Stomach (tissue), 9 donors: ENCODE measurements around the gene RETREG1. TPM values are rescaled to one million over a fixed set of nuclear protein-coding genes. Genes with fewer than 3 reads are reported as not detected.

Source experiments
- DNase-seq, 2 donors: peaks; one replicate each; pipeline versions ENCODE4 v3.0.0 to v3.0.0-alpha.2; 2013 to 2019
- H3K27ac ChIP-seq, 5 donors: fragments of 200-600 bp in 4 of 5; sonication (generic) in 4 of 5; one replicate each; pipeline ENCODE4 v1.5.1; 2013 to 2019; ENCODE audit warnings: mild to moderate bottlenecking in 1 of 5, moderate library complexity in 1 of 5
- H3K27me3 ChIP-seq, 3 donors: fragments of 200-600 bp; sonication (generic); one replicate each; pipeline ENCODE4 v1.5.1; 2017 to 2019; ENCODE audit warnings: mixed run types in 1 of 3
- H3K36me3 ChIP-seq, 4 donors: fragments of 200-600 bp; sonication (generic); 1 replicate in 3 of 4; 2 replicates in 1 of 4; pipeline ENCODE4 v1.5.1; 2016 to 2019
- H3K4me1 ChIP-seq, 4 donors: fragments of 200-600 bp; sonication (generic); one replicate each; pipeline ENCODE4 v1.5.1; 2016 to 2019
- H3K4me3 ChIP-seq, 4 donors: fragments of 200-600 bp; sonication (generic) in 3 of 4; one replicate each; pipeline ENCODE4 v1.5.1; 2016 to 2019; ENCODE audit warnings: mild to moderate bottlenecking in 1 of 4
- H3K9me3 ChIP-seq, 4 donors: fragments of 200-600 bp; sonication (generic); one replicate each; pipeline ENCODE4 v1.5.1; 2016 to 2019
- EP300 ChIP-seq: sonication (generic); formaldehyde crosslinking; IDR thresholded peaks from one replicate; pipeline ENCODE4 v1.6.1; 2017; ENCODE audit warnings: antibody characterized with exemption
- POLR2A ChIP-seq, 4 donors: fragments of 450-650 bp; IDR thresholded peaks; one replicate each; pipeline ENCODE4 v1.6.1; 2016; ENCODE audit warnings: antibody characterized with exemption in 4 of 4, control low read depth in 2 of 4, mild to moderate bottlenecking in 1 of 4, moderate library complexity in 1 of 4
- POLR2AphosphoS5 ChIP-seq, 3 donors: sonication (generic); formaldehyde crosslinking; IDR thresholded peaks; one replicate each; pipeline ENCODE4 v1.6.1; 2016; ENCODE audit warnings: antibody characterized with exemption in 3 of 3
- WGBS, 5 donors: extraction: QIAGEN DNeasy Blood & Tissue Kit in 3 of 5; methylation state at CpG; one replicate each; pipeline versions ENCODE4 v1.1.5 to v1.1.7; 2013 to 2018; 5-methylcytosine and 5-hydroxymethylcytosine counted together
- intact Hi-C: fragments of 100-400 bp; cut with DNase I; formaldehyde crosslinking; loops from one replicate; pipeline ENCODE4 v1.15.1; 2023; ENCODE audit warnings: low total_unique reads
- polyA plus RNA-seq, 3 donors: library from polyadenylated mRNA; stranded (reverse); fragments of 200-250 nt; gene quantifications; one replicate each; pipeline ENCODE4 v1.2.3, GENCODE V29; 2013
- total RNA-seq, 5 donors: library from RNA; depleted of rRNA; stranded (reverse); fragments of >200 nt; gene quantifications; one replicate each; pipeline versions ENCODE4 v1.1.0 to v1.2.3, GENCODE V29; 2014 to 2016
- TF ChIP-seq, protein P1 (sequence below), 7 experiments: fragments of 450-650 bp in 4 of 7; fragments of 200-600 bp in 3 of 7; sonication (generic) in 3 of 7; IDR thresholded peaks; one replicate each; pipeline ENCODE4 v1.5.1; 2016 to 2019; ENCODE audit warnings: antibody characterized with exemption in 7 of 7, control low read depth in 2 of 7, mild to moderate bottlenecking in 1 of 7
- donor health status: healthy with polysubstance abuse.
- donor health status: Bipolar disorder and iron deficiency.
- donor health status: healthy.

RETREG1 gene
- total and polyA plus RNA-seq, 8 donors, result 7.1 to 71.2 (median 23.9) TPM

DNA sequence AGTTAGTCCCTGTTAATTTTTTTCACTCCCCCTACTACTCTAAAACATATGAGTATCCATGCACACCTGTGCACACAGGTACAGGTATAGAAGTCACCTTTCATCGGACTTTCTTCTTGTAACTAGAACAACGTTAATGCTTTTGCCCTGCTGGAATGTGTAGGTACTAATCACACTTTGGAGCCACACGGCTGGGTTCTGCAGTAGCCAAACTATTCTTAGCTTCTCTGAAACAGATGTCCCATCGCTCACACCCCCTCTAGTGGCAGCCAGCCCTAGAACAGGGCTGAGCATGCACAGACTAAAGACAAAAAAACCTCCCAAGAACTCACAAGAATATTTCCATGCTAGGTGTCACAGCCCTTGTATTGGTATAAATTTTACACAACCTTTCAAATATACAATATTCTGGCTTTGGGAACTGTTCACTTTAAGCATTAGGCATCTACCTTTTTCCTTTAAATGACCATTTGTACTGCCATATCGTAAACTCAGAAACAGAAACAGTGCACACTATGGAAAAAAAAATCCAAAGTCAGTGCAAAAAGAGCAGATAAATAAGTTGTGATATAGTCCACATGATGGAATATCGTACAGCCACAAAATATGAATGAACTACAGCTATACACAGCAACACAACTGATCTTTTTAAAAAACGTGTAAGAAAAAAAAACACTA lies 64.0 kb downstream of the RETREG1 start:
- Histone ChIP-seq H3K9me3 (no peaks in the 10 kb centered on the region), H3K36me3 (no peaks in the 10 kb centered on the region), H3K27ac (no peak overlapping the region), H3K4me1 (peaks cover 0 to 23% (median 13%) of the 10 kb centered on the region in 4 donors), H3K27me3 (no peaks in the 10 kb centered on the region), H3K4me3 (no peak overlapping the region)
- intact Hi-C loops, result no loop called here
- 34 to 39% (median 34%) methylated on average over 7 of the region's 7 CpGs for WGBS, 5 donors
- DNase-seq, result peak; percentile 88 to 90
- peak in 1 of 3 donors; percentile 50 for TF ChIP-seq POLR2AphosphoS5 (IDR thresholded peaks at IDR 0.05)
- TF ChIP-seq POLR2A (IDR thresholded peaks at IDR 0.05), result no peak
- TF ChIP-seq, protein P1, sequence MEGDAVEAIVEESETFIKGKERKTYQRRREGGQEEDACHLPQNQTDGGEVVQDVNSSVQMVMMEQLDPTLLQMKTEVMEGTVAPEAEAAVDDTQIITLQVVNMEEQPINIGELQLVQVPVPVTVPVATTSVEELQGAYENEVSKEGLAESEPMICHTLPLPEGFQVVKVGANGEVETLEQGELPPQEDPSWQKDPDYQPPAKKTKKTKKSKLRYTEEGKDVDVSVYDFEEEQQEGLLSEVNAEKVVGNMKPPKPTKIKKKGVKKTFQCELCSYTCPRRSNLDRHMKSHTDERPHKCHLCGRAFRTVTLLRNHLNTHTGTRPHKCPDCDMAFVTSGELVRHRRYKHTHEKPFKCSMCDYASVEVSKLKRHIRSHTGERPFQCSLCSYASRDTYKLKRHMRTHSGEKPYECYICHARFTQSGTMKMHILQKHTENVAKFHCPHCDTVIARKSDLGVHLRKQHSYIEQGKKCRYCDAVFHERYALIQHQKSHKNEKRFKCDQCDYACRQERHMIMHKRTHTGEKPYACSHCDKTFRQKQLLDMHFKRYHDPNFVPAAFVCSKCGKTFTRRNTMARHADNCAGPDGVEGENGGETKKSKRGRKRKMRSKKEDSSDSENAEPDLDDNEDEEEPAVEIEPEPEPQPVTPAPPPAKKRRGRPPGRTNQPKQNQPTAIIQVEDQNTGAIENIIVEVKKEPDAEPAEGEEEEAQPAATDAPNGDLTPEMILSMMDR (IDR thresholded peaks at IDR 0.05), result peak in 5 of 7 experiments; percentile 55 to 77 (median 72)
- no peak for TF ChIP-seq EP300

DNA sequence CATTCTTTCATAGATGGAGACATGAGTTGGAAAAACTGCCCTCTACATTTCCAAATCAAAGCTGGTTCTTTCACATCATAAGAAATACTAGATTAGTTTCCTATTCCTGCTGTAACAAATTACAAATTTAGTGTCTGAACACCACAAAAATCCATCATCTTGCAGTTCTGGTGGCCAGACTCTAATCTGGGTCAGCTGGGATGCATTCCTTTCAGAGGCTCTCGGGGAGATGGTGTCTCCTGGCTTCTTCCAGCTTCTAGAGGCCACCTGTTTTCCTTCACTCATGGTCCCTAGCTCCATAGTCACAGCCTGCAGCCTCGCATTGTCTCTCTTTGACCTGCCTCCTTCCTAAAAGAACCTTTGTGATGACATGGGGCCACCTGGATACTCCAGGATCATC lies 65.2 kb downstream of the RETREG1 start:
- TF ChIP-seq POLR2A (IDR thresholded peaks at IDR 0.05) (no peak), EP300 (no peak), POLR2AphosphoS5 (IDR thresholded peaks at IDR 0.05) (no peak)
- TF ChIP-seq, protein P1 (IDR thresholded peaks at IDR 0.05), result no peak
- intact Hi-C loops, result no loop called here
- no peak overlapping the region for H3K4me3 ChIP-seq
- no peaks in the 10 kb centered on the region for H3K9me3 ChIP-seq
- no peaks in the 10 kb centered on the region for H3K36me3 ChIP-seq
- peaks cover 4 to 31% (median 17%) of the 10 kb centered on the region in 4 donors for H3K4me1 ChIP-seq
- 71 to 95% (median 89%) methylated on average over 2 of the region's 2 CpGs for WGBS, 5 donors
- H3K27ac ChIP-seq, result no peak overlapping the region
- no peak for DNase-seq
- no peaks in the 10 kb centered on the region for H3K27me3 ChIP-seq

DNA sequence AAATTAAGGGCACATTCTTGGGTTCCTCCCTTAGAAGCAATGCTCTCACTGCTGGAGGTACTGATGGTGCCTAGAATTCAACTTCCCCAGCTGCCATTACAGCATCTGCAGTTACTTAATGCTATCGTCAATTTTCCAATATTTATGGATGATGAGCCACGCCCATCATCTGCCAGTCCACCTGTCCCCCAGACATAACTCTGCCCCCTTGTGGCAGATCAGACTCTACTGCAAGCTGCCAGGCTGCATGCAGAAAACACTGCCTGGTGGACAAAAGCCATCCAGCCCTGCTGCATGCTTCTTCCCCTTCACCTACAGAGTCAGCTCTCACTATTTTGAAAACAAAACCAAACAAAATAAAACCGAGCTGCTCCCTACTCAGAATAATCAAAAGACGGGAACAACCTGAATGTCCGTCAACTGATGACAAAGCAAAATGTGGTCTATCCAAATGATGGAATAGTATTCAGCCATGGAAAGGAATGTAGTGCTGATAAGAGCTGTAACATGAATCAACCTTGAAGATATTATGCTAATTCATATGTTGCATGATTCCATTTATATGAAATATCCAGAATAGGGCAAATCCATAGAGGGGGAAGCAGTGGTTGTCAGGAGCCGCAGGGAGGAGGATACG lies 66.4 kb downstream of the RETREG1 start:
- H3K27ac ChIP-seq, result no peak overlapping the region
- peak in 1 of 3 donors; percentile 18 for TF ChIP-seq POLR2AphosphoS5 (IDR thresholded peaks at IDR 0.05)
- TF ChIP-seq, protein P1 (IDR thresholded peaks at IDR 0.05), result peak in 5 of 7 experiments; percentile 37 to 54 (median 51)
- no peak for TF ChIP-seq POLR2A (IDR thresholded peaks at IDR 0.05)
- TF ChIP-seq EP300, result no peak
- H3K9me3 ChIP-seq, result no peaks in the 10 kb centered on the region
- H3K4me1 ChIP-seq, result peaks cover 4 to 32% (median 17%) of the 10 kb centered on the region in 4 donors
- H3K4me3 ChIP-seq, result no peak overlapping the region
- WGBS, 5 donors, result 73 to 80% (median 76%) methylated on average over 7 of the region's 7 CpGs
- peak in 1 of 2 donors; percentile 44 for DNase-seq
- H3K27me3 ChIP-seq, result no peaks in the 10 kb centered on the region
- intact Hi-C loops, result no loop called here
- H3K36me3 ChIP-seq, result no peaks in the 10 kb centered on the region

DNA sequence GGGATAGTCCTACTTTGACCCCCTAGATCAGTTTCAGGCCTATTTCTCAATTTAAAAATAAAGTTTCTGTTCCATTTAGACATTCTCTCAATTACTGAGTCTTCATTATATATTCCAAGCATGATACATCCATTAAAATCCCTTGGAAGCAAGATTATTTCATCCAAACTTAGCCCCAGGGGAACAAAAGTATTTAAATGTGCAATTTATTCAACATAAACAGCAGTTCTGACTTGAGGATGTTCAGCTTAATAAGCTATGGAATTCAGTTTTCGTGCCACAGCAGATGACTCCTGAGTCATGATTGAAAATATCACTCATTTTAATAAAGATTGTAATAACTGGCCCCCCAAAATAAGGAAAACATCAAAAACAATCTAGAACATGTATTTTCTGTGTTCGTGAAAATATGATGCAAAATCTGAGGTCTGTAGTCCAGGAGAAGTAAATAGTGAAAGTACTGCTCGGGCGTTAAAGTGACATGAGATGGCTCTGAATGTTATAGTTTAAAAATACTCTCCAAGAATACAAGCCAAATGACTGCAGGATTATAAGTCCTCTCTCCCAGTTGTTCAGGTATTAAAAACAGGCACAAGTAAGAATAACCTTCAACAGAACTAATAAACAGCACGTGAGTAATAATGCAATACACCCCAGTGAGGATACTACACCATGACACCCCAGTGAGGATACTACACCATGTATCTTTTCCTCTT lies 67.1 kb downstream of the RETREG1 start:
- Histone ChIP-seq H3K36me3 (no peaks in the 10 kb centered on the region), H3K9me3 (no peaks in the 10 kb centered on the region), H3K27ac (no peak overlapping the region), H3K4me3 (no peak overlapping the region), H3K4me1 (peaks cover 7 to 32% (median 17%) of the 10 kb centered on the region in 4 donors), H3K27me3 (no peaks in the 10 kb centered on the region)
- DNase-seq, result no peak
- 75 to 86% (median 78%) methylated on average over 5 of the region's 5 CpGs for WGBS, 5 donors
- intact Hi-C loops, result no loop called here
- no peak for TF ChIP-seq EP300
- no peak for TF ChIP-seq POLR2AphosphoS5 (IDR thresholded peaks at IDR 0.05)
